Endothelial cell (in vitro differentiated cells): ENCODE data around the gene LAGE3. TPM values are rescaled to one million over a fixed set of nuclear protein-coding genes. Genes with fewer than 3 reads are reported as not detected.

ENCODE experiments used
- DNase-seq: peaks from one replicate; pipeline ENCODE4 v3.0.0; 2021; ENCODE audit warnings: low spot score
- H3K27ac Mint-ChIP-seq: one replicate; pipeline ENCODE4 v1.8.0; 2021; ENCODE audit warnings: mixed read lengths, inconsistent platforms; ENCODE audit not compliant: unreplicated experiment
- H3K27me3 Mint-ChIP-seq: one replicate; pipeline ENCODE4 v1.8.0; 2021; ENCODE audit warnings: mild to moderate bottlenecking, moderate library complexity, mixed read lengths, inconsistent platforms; ENCODE audit not compliant: unreplicated experiment
- H3K36me3 Mint-ChIP-seq: one replicate; pipeline ENCODE4 v1.8.0; 2021; ENCODE audit warnings: mild to moderate bottlenecking, low read depth, mixed read lengths, inconsistent platforms; ENCODE audit not compliant: unreplicated experiment
- H3K4me1 Mint-ChIP-seq: one replicate; pipeline ENCODE4 v1.8.0; 2021; ENCODE audit warnings: mild to moderate bottlenecking, mixed read lengths, inconsistent platforms; ENCODE audit not compliant: unreplicated experiment
- H3K4me3 Mint-ChIP-seq: one replicate; pipeline ENCODE4 v1.8.0; 2021; ENCODE audit warnings: mild to moderate bottlenecking, mixed read lengths, inconsistent platforms; ENCODE audit not compliant: unreplicated experiment
- H3K9me3 Mint-ChIP-seq: one replicate; pipeline ENCODE4 v1.8.0; 2021; ENCODE audit warnings: mixed read lengths, inconsistent platforms; ENCODE audit not compliant: unreplicated experiment
- long read RNA-seq: library from polyadenylated mRNA; unstranded; transcript quantifications from one replicate; pipeline ENCODE4 v2.0.0, GENCODE V29; 2020; ENCODE audit not compliant: unreplicated experiment
- total RNA-seq: library from RNA; stranded (reverse); fragmentation: NEBNext Ultra II Directional; extraction: Animal tissue kit (Norgen Biotek cat#: 25700); gene quantifications from one replicate; pipeline ENCODE4 v1.2.1, GENCODE V29; 2021; ENCODE audit not compliant: unreplicated experiment
- TF ChIP-seq, protein P1 (sequence below): fragments of 200-600 bp; sonication (generic); IDR thresholded peaks from one replicate; pipeline ENCODE4 v1.5.0; 2021; ENCODE audit warnings: antibody characterized with exemption; ENCODE audit not compliant: unreplicated experiment

The LAGE3 gene, protein sequence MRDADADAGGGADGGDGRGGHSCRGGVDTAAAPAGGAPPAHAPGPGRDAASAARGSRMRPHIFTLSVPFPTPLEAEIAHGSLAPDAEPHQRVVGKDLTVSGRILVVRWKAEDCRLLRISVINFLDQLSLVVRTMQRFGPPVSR
- total RNA-seq: 18.4 TPM
- long read RNA-seq, transcript LAGE3-201 (3 exons, 949 nt): major isoform, 34 of 36 reads
- long read RNA-seq, partial matches to known transcripts: 0 of 36 reads
- long read RNA-seq, other reads (novel, unspliced or antisense): 2 of 36 reads

DNA sequence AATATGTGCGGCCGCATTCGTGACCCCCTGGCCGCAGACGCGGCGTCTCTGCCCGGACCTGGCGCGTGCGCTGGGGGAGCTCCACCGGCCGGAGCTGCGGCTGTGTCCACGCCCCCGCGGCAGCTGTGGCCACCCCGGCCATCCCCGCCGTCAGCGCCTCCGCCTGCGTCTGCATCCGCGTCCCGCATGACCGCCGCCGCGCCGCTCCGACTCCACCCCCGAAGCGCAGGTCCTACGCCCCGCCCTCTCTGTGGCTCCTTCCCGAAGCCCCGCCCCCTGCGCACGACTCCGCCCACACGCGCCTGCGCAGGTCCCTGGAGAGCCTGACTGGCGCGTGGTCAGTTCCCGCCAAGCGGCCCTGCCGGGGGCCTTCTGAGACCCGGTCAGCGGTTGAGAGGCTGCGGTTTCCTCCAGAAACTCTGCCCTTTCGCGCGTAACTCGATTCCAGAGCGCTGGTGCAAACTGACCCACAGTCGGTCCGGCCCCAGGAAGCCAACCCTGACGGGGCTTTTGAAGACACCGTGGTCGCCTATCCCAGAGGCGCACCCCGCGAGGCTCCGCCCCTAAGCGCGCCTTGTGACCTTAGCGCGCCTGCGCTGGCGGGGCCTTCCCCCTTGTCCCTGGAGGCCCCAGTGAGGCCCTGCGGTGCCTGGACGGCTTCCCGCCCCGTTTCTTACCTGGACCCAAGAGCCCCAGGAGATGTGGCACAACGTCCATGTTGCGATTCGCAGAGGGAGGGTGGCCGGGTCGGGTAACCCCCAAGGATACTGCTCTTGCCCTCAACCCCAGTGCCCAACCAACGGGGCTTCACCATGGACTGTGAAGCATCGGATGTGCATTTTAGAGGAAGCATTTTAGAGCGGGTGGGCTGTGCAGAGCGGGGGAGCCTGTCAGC is at the start of gene LAGE3:
TSS of gene LAGE3 (minus strand) at position 554 of the 895 bp plus-strand sequence. CDS start at position 188, 366 bp downstream.
- peaks cover 2% of the 10 kb centered on the region for H3K27me3 Mint-ChIP-seq
- peak within 1 kb of the TSS; percentile 86 for H3K4me3 Mint-ChIP-seq
- peaks cover 5% of the 10 kb centered on the region for H3K4me1 Mint-ChIP-seq
- DNase-seq: peak; percentile 94
- H3K9me3 Mint-ChIP-seq: no peaks in the 10 kb centered on the region
- no peak within 1 kb of the TSS for H3K27ac Mint-ChIP-seq
- TF ChIP-seq, protein P1, sequence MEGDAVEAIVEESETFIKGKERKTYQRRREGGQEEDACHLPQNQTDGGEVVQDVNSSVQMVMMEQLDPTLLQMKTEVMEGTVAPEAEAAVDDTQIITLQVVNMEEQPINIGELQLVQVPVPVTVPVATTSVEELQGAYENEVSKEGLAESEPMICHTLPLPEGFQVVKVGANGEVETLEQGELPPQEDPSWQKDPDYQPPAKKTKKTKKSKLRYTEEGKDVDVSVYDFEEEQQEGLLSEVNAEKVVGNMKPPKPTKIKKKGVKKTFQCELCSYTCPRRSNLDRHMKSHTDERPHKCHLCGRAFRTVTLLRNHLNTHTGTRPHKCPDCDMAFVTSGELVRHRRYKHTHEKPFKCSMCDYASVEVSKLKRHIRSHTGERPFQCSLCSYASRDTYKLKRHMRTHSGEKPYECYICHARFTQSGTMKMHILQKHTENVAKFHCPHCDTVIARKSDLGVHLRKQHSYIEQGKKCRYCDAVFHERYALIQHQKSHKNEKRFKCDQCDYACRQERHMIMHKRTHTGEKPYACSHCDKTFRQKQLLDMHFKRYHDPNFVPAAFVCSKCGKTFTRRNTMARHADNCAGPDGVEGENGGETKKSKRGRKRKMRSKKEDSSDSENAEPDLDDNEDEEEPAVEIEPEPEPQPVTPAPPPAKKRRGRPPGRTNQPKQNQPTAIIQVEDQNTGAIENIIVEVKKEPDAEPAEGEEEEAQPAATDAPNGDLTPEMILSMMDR: no peak
- no peaks in the 10 kb centered on the region for H3K36me3 Mint-ChIP-seq

DNA sequence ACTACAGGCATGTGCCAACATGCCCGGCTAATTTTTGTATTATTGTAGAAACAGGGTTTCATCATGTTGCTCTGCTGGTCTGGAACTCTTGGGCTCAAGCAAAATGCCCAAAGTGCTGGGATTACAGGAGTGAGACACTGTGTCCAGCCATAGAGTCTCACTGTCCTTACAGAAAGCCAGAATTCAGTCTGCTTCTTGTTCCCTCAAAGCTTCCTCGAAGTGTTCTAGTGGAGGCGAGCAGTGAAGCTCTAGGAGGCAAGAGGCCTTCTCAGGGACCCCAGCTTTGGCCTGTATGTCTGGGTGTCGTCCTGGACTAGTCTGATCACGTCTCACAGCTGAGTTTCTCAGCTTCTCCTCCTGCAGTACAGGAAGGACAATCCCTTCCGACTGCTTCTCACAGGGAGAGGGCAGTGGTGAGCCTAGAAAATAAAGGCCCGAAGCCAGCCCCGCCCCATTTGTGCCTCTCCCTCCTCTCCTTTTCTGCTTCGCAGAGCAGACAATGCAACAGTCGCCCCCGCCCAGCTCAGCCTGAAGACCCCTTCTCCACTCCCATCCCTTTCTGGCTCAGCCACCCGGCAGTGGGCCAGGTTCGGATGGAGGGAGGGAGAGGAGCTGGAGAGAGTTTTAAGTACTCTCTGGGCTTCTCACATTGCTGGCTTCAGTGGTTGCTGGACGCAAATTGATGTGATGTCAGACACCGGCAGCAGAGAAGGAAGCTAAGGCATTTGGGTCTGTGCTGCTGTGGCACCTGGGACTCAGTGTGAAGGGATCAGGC is 48.0 kb upstream of the LAGE3 start:
- Mint-ChIP-seq H3K4me3 (no peak overlapping the region), H3K9me3 (no peaks in the 10 kb centered on the region), H3K27me3 (peaks cover 2% of the 10 kb centered on the region), H3K4me1 (no peaks in the 10 kb centered on the region), H3K27ac (no peak overlapping the region), H3K36me3 (no peaks in the 10 kb centered on the region)
- DNase-seq: peak; percentile 64
- TF ChIP-seq, protein P1: no peak

DNA sequence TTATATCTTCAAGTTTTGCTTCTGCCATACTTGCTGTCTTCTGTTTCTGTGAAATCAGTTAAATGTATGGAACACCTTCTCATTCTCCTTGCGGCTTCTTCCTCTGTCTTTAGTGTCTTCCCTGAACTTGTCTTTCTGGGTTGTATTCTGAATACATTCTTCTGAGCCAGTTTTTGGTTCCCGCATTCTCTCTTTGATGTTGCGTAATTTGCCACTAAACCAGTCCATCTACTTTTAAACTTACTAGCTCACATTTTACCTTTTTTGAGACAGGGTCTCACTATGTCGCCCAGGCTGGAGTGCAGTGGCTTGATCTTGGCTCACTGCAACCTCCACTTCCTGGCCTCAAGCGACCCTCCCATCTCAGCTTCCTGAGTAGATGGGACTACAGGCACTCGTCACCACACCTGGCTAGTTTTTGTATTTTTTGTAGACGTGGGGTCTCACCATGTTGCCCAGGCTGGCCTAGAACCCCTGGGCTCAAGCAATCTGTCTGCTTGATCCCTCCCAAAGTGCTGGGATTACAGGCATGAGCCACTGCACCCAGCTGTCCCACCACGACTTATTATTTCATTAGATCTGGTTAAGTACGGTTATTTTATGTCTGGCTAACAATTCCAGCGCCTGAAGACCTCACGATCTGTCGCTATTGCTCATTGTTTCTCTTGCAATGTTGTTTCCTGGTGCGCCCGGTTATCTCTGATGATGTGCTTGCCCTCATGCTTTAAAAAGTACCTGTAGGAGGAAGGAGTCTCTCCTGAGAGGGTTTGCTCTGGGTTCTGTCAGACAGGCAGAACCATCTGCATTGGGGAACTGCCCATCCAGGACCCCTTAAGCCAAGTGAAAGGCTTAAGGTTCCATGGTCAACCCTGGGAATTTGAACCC is 46.8 kb upstream of the LAGE3 start:
- H3K27ac Mint-ChIP-seq: no peak overlapping the region
- TF ChIP-seq, protein P1: no peak
- H3K27me3 Mint-ChIP-seq: no peaks in the 10 kb centered on the region
- no peak for DNase-seq
- no peaks in the 10 kb centered on the region for H3K4me1 Mint-ChIP-seq
- no peak overlapping the region for H3K4me3 Mint-ChIP-seq
- H3K9me3 Mint-ChIP-seq: no peaks in the 10 kb centered on the region
- H3K36me3 Mint-ChIP-seq: no peaks in the 10 kb centered on the region

DNA sequence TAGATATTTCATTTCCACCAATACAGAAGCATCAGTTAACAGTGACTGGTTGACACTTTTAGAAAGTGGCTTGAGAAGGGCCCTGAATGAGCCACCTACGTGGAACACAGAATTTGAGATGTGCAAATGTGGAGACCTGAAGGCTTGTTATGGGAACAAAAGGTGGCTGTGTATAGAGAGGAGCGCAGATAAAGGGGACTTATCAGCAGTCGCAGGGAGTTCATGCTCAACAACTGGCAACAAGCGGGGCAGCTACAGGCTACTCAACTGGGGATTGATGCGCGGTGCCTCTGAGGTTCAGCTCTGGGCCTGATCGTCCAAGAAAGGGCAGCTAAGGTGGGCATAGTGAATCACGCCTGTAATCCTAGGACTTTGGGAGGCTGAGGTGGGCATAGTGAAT is 40.3 kb upstream of the LAGE3 start:
- no peaks in the 10 kb centered on the region for H3K9me3 Mint-ChIP-seq
- no peak for DNase-seq
- no peaks in the 10 kb centered on the region for H3K27me3 Mint-ChIP-seq
- H3K4me3 Mint-ChIP-seq: no peak overlapping the region
- H3K36me3 Mint-ChIP-seq: no peaks in the 10 kb centered on the region
- TF ChIP-seq, protein P1: no peak
- H3K4me1 Mint-ChIP-seq: peaks cover 2% of the 10 kb centered on the region
- no peak overlapping the region for H3K27ac Mint-ChIP-seq
